Measurements from ENCODE around the gene ADIPOQ. TPM values are rescaled to one million over a fixed set of nuclear protein-coding genes. Genes with fewer than 3 reads are reported as not detected.

Gene ADIPOQ
- total and polyA plus RNA-seq, 2 of the 13 experiments (the other 11 are each of a cell fraction or from before 2014, with no cell fraction given) = not detected

DNA sequence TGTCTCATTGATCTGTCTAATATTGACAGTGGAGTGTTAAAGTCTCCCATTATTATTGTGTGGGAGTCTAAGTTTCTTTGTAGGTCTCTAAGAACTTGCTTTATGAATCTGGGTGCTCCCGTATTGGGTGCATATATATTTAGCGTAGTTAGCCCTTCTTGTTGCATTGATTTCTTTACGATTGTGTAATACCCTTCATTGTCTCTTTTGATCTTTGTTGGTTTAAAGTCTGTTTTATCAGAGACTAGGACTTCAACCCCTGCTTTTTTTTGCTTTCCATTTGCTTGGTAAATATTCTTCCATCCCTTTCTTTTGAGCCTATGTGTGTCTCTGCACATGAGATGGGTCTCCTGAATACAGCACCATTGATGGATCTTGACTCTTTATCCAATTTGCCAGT is 64.6 kb downstream of the ADIPOQ start (continued):
- TF ChIP-seq, protein P1, sequence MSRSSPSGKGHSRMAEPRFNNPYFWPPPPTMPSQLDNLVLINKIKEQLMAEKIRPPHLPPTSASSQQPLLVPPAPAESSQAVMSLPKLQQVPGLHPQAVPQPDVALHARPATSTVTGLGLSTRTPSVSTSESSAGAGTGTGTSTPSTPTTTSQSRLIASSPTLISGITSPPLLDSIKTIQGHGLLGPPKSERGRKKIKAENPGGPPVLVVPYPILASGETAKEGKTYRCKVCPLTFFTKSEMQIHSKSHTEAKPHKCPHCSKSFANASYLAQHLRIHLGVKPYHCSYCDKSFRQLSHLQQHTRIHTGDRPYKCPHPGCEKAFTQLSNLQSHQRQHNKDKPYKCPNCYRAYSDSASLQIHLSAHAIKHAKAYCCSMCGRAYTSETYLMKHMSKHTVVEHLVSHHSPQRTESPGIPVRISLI (CRISPR knock-in tag; IDR thresholded peaks at IDR 0.05; ENCODE audit: borderline replicate concordance) = peak; percentile 99
- TF ChIP-seq NR2F2 (IDR thresholded peaks at IDR 0.05; ENCODE audit: borderline replicate concordance, low read depth) = peak; percentile 55; the same call in 1 of the 2 replicates
- TF ChIP-seq, protein P2, sequence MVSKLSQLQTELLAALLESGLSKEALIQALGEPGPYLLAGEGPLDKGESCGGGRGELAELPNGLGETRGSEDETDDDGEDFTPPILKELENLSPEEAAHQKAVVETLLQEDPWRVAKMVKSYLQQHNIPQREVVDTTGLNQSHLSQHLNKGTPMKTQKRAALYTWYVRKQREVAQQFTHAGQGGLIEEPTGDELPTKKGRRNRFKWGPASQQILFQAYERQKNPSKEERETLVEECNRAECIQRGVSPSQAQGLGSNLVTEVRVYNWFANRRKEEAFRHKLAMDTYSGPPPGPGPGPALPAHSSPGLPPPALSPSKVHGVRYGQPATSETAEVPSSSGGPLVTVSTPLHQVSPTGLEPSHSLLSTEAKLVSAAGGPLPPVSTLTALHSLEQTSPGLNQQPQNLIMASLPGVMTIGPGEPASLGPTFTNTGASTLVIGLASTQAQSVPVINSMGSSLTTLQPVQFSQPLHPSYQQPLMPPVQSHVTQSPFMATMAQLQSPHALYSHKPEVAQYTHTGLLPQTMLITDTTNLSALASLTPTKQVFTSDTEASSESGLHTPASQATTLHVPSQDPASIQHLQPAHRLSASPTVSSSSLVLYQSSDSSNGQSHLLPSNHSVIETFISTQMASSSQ (IDR thresholded peaks at IDR 0.05; ENCODE audit: low read depth) = peak; percentile 56; the same call in 1 of the 2 replicates
- TF ChIP-seq, protein P2 (CRISPR knock-in tag; IDR thresholded peaks at IDR 0.05; ENCODE audit: borderline replicate concordance) = peak; percentile 70; the same call in 1 of the 2 replicates
- TF ChIP-seq SMARCC2 (IDR thresholded peaks at IDR 0.05) = 0 out of 2 replicates have a peak, but pooled peaks have one; percentile 35
- TF ChIP-seq, protein P3, sequence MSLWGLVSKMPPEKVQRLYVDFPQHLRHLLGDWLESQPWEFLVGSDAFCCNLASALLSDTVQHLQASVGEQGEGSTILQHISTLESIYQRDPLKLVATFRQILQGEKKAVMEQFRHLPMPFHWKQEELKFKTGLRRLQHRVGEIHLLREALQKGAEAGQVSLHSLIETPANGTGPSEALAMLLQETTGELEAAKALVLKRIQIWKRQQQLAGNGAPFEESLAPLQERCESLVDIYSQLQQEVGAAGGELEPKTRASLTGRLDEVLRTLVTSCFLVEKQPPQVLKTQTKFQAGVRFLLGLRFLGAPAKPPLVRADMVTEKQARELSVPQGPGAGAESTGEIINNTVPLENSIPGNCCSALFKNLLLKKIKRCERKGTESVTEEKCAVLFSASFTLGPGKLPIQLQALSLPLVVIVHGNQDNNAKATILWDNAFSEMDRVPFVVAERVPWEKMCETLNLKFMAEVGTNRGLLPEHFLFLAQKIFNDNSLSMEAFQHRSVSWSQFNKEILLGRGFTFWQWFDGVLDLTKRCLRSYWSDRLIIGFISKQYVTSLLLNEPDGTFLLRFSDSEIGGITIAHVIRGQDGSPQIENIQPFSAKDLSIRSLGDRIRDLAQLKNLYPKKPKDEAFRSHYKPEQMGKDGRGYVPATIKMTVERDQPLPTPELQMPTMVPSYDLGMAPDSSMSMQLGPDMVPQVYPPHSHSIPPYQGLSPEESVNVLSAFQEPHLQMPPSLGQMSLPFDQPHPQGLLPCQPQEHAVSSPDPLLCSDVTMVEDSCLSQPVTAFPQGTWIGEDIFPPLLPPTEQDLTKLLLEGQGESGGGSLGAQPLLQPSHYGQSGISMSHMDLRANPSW (CRISPR knock-in tag; IDR thresholded peaks at IDR 0.05; ENCODE audit: borderline replicate concordance) = peak; percentile 81; the same call in 1 of the 2 replicates
- TF ChIP-seq TBX3 (IDR thresholded peaks at IDR 0.05; ENCODE audit: borderline replicate concordance) = peak; percentile 70; the same call in 1 of the 2 replicates
- TF ChIP-seq SOX5 (CRISPR knock-in tag; IDR thresholded peaks at IDR 0.05; ENCODE audit: borderline replicate concordance) = peak; percentile 99
- peak; percentile 74 for TF ChIP-seq NR2F6 (IDR thresholded peaks at IDR 0.05)
- TF ChIP-seq NR2F6 (CRISPR knock-in tag; IDR thresholded peaks at IDR 0.05) = peak; percentile 68
- TF ChIP-seq KDM1A (CRISPR knock-in tag; IDR thresholded peaks at IDR 0.05) = peak; percentile 67; the same call in 1 of the 2 replicates
- peak; percentile 64; the same call in 1 of the 2 replicates for TF ChIP-seq HHEX (CRISPR knock-in tag; IDR thresholded peaks at IDR 0.05)
- TF ChIP-seq BCL6 (CRISPR knock-in tag; IDR thresholded peaks at IDR 0.05) = peak; percentile 90
- TF ChIP-seq ARNTL (CRISPR knock-in tag; IDR thresholded peaks at IDR 0.05) = 0 out of 2 replicates have a peak, but pooled peaks have one; percentile 37
- peak; percentile 76; the same call in 1 of the 2 replicates for TF ChIP-seq ZNF12 (CRISPR knock-in tag; IDR thresholded peaks at IDR 0.05)
- TF ChIP-seq TBX2 (CRISPR knock-in tag; IDR thresholded peaks at IDR 0.05; ENCODE audit: borderline replicate concordance) = 0 out of 2 replicates have a peak, but pooled peaks have one; percentile 31
- peak; percentile 51; the same call in 1 of the 2 replicates for TF ChIP-seq NFKBIZ (CRISPR knock-in tag; IDR thresholded peaks at IDR 0.05)
- peak; percentile 56 for TF ChIP-seq FOXA1 (IDR thresholded peaks at IDR 0.05)
- TF ChIP-seq FOXA1 (CRISPR knock-in tag; IDR thresholded peaks at IDR 0.05) = peak; percentile 72
